GM19025 (cell line): Measurements from ENCODE around the gene ZSCAN5A.
"Not testable (repeated sequence)": the region's sequence is repeated elsewhere in the genome, so short reads cannot be mapped to it uniquely, and the experiment has no call there.

Experiments used
- ATAC-seq: cut with Tn5 transposase; IDR thresholded peaks from one replicate; pipeline ENCODE4 v1.9.1; 2021; ENCODE audit warnings: mild to moderate bottlenecking, low read depth, moderate library complexity; ENCODE audit not compliant: unreplicated experiment

ZSCAN5A gene

GRCh38 chr19:56273563-56274117 is 41.0 kb downstream of the ZSCAN5A start:
- no peak for ATAC-seq

GRCh38 chr19:56272161-56272798 is 42.4 kb downstream of the ZSCAN5A start, which contains the start of gene EDDM13:
EDDM13 (plus strand) TSS chr19:56272748; CDS start chr19:56272835, 87 bp downstream.
- ATAC-seq = no peak

GRCh38 chr19:56271151-56271550 is 43.5 kb downstream of the ZSCAN5A start:
- no peak for ATAC-seq

- no peak for ATAC-seq
These were observed 44.0 kb downstream of the ZSCAN5A start for GRCh38 chr19:56270676-56271075.

GRCh38 chr19:56269348-56269747 is 45.3 kb downstream of the ZSCAN5A start:
- ATAC-seq = no peak

GRCh38 chr19:56266051-56266450 is 48.6 kb downstream of the ZSCAN5A start:
- ATAC-seq = no peak

GRCh38 chr19:56263319-56263718 is 51.3 kb downstream of the ZSCAN5A start:
- ATAC-seq = no peak

- not testable (repeated sequence) for ATAC-seq
These were observed 52.7 kb downstream of the ZSCAN5A start for GRCh38 chr19:56261932-56262331.

GRCh38 chr19:56261145-56261544 is 53.5 kb downstream of the ZSCAN5A start:
- no peak for ATAC-seq

- no peak for ATAC-seq
These were observed 56.4 kb downstream of the ZSCAN5A start for GRCh38 chr19:56258272-56258671.

GRCh38 chr19:56253737-56254136 is 60.9 kb downstream of the ZSCAN5A start:
- ATAC-seq = no peak

- no peak for ATAC-seq
These were observed 61.8 kb downstream of the ZSCAN5A start for GRCh38 chr19:56252699-56253422.

GRCh38 chr19:56248736-56249338 is 65.8 kb downstream of the ZSCAN5A start:
- ATAC-seq = not testable (repeated sequence)

GRCh38 chr19:56245764-56246163 is 68.9 kb downstream of the ZSCAN5A start:
- not testable (repeated sequence) for ATAC-seq

- ATAC-seq = no peak
These were observed 69.4 kb downstream of the ZSCAN5A start for GRCh38 chr19:56245121-56245740.

GRCh38 chr19:56223481-56223880 is 91.2 kb downstream of the ZSCAN5A start:
- ATAC-seq = no peak

GRCh38 chr19:56222901-56223300 is 91.7 kb downstream of the ZSCAN5A start:
- no peak for ATAC-seq

GRCh38 chr19:56221851-56222250 is 92.8 kb downstream of the ZSCAN5A start:
- no peak for ATAC-seq

GRCh38 chr19:56221442-56221841 is 93.2 kb downstream of the ZSCAN5A start:
- not testable (repeated sequence) for ATAC-seq

- ATAC-seq = no peak
These were observed 95.7 kb downstream of the ZSCAN5A start for GRCh38 chr19:56218961-56219360.
